Measurements from ENCODE around the gene TASP1. TPM values are rescaled to one million over a fixed set of nuclear protein-coding genes. Genes with fewer than 3 reads are reported as not detected.

TASP1 gene
- total and polyA plus RNA-seq, 2 donors from 2014 or later: 6.0 to 22.7 TPM

- intact Hi-C loops (cut with DNase I): no loop called here
- Histone ChIP-seq H3K4me1 (ENCODE audit: control insufficient read depth in 2 of 3, insufficient read depth in 2 of 3, low read depth in 1 of 3, low read length in 3 of 3) (no peaks in the 10 kb centered on the region), H3K27ac (ENCODE audit: low read depth in 2 of 2, low read length in 2 of 2) (no peak overlapping the region), H3K36me3 (ENCODE audit: control insufficient read depth in 2 of 3, insufficient read depth in 3 of 3, low read length in 3 of 3) (no peaks in the 10 kb centered on the region), H3K27me3 (ENCODE audit: control insufficient read depth, insufficient read depth, low read length) (no peaks in the 10 kb centered on the region), H3K9me3 (ENCODE audit: control insufficient read depth in 2 of 3, insufficient read depth in 1 of 3, low read length in 3 of 3) (no peaks in the 10 kb centered on the region), H3K9ac (ENCODE audit: low read length in 3 of 3) (no peak overlapping the region), H3K4me3 (ENCODE audit: low read length in 3 of 3) (no peak overlapping the region)
- DNase-seq (no peak), FAIRE-seq (no peak)
- TF ChIP-seq, protein P1, sequence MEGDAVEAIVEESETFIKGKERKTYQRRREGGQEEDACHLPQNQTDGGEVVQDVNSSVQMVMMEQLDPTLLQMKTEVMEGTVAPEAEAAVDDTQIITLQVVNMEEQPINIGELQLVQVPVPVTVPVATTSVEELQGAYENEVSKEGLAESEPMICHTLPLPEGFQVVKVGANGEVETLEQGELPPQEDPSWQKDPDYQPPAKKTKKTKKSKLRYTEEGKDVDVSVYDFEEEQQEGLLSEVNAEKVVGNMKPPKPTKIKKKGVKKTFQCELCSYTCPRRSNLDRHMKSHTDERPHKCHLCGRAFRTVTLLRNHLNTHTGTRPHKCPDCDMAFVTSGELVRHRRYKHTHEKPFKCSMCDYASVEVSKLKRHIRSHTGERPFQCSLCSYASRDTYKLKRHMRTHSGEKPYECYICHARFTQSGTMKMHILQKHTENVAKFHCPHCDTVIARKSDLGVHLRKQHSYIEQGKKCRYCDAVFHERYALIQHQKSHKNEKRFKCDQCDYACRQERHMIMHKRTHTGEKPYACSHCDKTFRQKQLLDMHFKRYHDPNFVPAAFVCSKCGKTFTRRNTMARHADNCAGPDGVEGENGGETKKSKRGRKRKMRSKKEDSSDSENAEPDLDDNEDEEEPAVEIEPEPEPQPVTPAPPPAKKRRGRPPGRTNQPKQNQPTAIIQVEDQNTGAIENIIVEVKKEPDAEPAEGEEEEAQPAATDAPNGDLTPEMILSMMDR (IDR thresholded peaks at IDR 0.05; ENCODE audit: borderline replicate concordance, extremely low read depth, insufficient read depth): no peak
These were observed 89.3 kb downstream of the TASP1 start for GRCh38 chr20:13549451-13549850.

DNA sequence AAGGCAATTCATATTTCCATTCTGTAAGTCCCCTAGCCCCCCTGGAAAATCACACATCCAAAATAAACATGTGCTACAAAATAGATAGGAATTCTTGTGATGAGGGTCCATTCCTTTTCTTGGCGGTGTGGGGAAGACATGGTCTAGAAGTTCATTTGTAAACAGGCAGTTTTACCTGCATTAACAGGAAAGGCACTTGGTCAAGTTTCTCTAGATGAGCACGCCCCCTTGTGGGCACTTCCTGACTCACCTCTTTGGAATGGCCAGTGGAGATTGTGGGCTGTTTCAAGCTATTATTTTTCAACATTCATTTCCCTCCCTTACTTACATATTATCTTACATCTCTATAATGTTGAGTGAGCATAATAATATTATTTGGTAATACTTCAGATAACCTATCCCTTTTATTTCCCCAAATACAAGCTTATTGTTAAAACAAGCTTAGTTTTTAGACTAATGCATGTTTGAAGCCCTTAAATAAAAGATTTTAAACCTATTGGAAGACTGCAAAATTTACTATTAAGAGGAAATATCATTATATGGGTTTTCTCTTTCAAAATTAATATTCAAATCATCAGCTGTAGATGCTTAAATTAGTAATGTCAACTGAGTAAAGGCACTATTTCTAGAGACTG lies 92.1 kb downstream of the TASP1 start:
- Histone ChIP-seq H3K4me3 (ENCODE audit: low read length in 3 of 3) (no peak overlapping the region), H3K4me1 (ENCODE audit: control insufficient read depth in 2 of 3, insufficient read depth in 2 of 3, low read depth in 1 of 3, low read length in 3 of 3) (no peaks in the 10 kb centered on the region), H3K9ac (ENCODE audit: low read length in 3 of 3) (no peak overlapping the region), H3K9me3 (ENCODE audit: control insufficient read depth in 2 of 3, insufficient read depth in 1 of 3, low read length in 3 of 3) (no peaks in the 10 kb centered on the region), H3K36me3 (ENCODE audit: control insufficient read depth in 2 of 3, insufficient read depth in 3 of 3, low read length in 3 of 3) (no peaks in the 10 kb centered on the region), H3K27me3 (ENCODE audit: control insufficient read depth, insufficient read depth, low read length) (no peaks in the 10 kb centered on the region), H3K27ac (ENCODE audit: low read depth in 2 of 2, low read length in 2 of 2) (no peak overlapping the region)
- intact Hi-C loops (cut with DNase I): no loop called here
- TF ChIP-seq, protein P1 (IDR thresholded peaks at IDR 0.05; ENCODE audit: borderline replicate concordance, extremely low read depth, insufficient read depth): peak; percentile 76
- DNase-seq (peak; percentile 77 to 88 (median 85)), FAIRE-seq (peak; percentile 92)

DNA sequence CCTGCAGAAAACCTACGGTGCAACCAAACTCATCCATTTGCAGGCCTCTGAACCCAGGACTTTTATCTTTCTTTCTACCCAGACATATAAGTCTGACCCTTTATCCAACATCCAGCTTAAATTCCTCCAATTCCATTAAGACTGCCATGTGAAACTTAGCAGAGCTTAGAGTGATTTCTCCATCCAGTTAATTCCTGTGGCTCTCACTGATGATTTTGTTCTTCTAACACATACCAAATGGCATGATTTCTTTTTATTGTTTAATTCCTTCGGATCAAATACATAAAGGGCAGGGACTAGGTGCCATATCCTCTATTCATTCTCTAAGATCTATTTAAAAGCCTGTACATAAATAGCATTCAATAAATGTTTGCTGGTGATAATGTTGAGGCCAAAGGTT lies 92.9 kb downstream of the TASP1 start:
- Histone ChIP-seq H3K4me3 (ENCODE audit: low read length in 3 of 3) (no peak overlapping the region), H3K27me3 (ENCODE audit: control insufficient read depth, insufficient read depth, low read length) (no peaks in the 10 kb centered on the region), H3K9me3 (ENCODE audit: control insufficient read depth in 2 of 3, insufficient read depth in 1 of 3, low read length in 3 of 3) (no peaks in the 10 kb centered on the region), H3K4me1 (ENCODE audit: control insufficient read depth in 2 of 3, insufficient read depth in 2 of 3, low read depth in 1 of 3, low read length in 3 of 3) (no peaks in the 10 kb centered on the region), H3K36me3 (ENCODE audit: control insufficient read depth in 2 of 3, insufficient read depth in 3 of 3, low read length in 3 of 3) (no peaks in the 10 kb centered on the region), H3K9ac (ENCODE audit: low read length in 3 of 3) (no peak overlapping the region), H3K27ac (ENCODE audit: low read depth in 2 of 2, low read length in 2 of 2) (no peak overlapping the region)
- intact Hi-C loops (cut with DNase I): no loop called here
- TF ChIP-seq, protein P1 (IDR thresholded peaks at IDR 0.05; ENCODE audit: borderline replicate concordance, extremely low read depth, insufficient read depth): no peak
- no peak for FAIRE-seq
- no peak for DNase-seq

DNA sequence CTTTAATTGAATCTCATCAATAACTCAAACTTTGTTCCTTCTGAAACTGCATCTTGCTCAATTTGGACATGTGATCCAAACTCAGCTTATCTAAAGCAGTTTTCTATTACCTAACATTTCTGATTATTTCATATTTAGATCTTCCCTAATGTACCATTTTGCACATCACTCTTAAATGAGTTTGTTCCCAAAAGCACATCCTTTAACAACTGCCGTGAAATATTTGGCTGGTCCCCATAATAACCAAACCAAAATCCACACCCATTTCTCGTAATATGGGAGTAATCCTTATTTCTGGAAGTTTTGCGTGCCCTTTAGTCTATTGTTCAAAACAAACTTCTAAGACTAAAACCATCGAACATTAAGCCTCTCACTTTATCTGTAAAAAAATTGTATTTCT lies 94.9 kb downstream of the TASP1 start:
- DNase-seq (no peak), FAIRE-seq (no peak)
- intact Hi-C loops (cut with DNase I): no loop called here
- Histone ChIP-seq H3K9ac (ENCODE audit: low read length in 3 of 3) (no peak overlapping the region), H3K4me1 (ENCODE audit: control insufficient read depth in 2 of 3, insufficient read depth in 2 of 3, low read depth in 1 of 3, low read length in 3 of 3) (no peaks in the 10 kb centered on the region), H3K4me3 (ENCODE audit: low read length in 3 of 3) (no peak overlapping the region), H3K9me3 (ENCODE audit: control insufficient read depth in 2 of 3, insufficient read depth in 1 of 3, low read length in 3 of 3) (no peaks in the 10 kb centered on the region), H3K36me3 (ENCODE audit: control insufficient read depth in 2 of 3, insufficient read depth in 3 of 3, low read length in 3 of 3) (no peaks in the 10 kb centered on the region), H3K27ac (ENCODE audit: low read depth in 2 of 2, low read length in 2 of 2) (no peak overlapping the region), H3K27me3 (ENCODE audit: control insufficient read depth, insufficient read depth, low read length) (no peaks in the 10 kb centered on the region)
- TF ChIP-seq, protein P1 (IDR thresholded peaks at IDR 0.05; ENCODE audit: borderline replicate concordance, extremely low read depth, insufficient read depth): no peak

Measured in kidney (tissue), 14 donors.